Germinal center (tissue), 1 donor: Measurements from ENCODE around the gene DYRK1A.

Experiments
- DNase-seq: peaks from one replicate; pipeline ENCODE4 v3.0.0; 2012; ENCODE audit warnings: mixed read lengths, low spot score

Gene DYRK1A

DNA sequence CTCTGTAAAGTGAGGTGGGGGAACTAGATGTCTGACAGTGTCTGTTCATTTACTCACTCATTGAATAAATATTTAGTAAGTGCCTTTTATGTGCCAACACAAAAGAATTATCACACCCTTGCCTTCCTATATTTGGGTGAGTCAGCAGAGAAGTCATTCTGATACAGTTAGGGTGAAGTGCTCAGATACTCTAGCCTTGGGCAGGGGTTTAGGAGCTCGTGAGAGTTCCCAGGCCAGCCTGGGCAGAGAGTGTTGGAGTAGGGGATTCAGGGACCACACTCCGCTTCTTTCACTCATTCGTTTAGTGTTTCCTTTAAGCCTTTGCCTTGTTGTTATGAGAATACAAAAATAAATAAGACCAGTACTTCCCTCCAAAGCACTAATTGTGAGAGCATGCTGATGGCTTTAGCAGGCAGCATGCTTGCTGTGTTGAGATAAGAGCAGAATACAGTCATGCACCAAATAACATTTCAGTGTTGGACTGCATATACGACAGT lies 83.9 kb downstream of the DYRK1A start:
- DNase-seq: no peak

DNA sequence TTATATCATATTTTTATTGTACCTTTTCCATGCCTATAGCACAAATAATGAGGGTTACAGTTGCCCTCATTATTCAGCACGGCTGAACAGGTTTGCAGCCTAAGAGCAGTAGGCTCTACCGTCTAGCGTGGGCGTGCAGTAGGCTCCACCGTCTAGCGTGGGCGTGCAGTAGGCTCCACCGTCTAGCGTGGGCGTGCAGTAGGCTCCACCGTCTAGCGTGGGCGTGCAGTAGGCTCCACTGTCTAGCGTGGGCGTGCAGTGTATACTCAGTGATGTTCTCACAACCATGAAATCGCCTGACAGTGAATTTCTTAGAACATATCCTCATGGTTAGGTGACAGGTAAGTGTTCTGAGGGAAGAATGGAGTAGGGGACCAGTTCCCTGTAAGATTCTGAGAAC lies 84.9 kb downstream of the DYRK1A start:
- no peak for DNase-seq

- no peak for DNase-seq
These were observed 85.7 kb downstream of the DYRK1A start for GRCh38 chr21:37452227-37452626.

- no peak for DNase-seq
These were observed 86.8 kb downstream of the DYRK1A start for GRCh38 chr21:37453350-37453749.

DNA sequence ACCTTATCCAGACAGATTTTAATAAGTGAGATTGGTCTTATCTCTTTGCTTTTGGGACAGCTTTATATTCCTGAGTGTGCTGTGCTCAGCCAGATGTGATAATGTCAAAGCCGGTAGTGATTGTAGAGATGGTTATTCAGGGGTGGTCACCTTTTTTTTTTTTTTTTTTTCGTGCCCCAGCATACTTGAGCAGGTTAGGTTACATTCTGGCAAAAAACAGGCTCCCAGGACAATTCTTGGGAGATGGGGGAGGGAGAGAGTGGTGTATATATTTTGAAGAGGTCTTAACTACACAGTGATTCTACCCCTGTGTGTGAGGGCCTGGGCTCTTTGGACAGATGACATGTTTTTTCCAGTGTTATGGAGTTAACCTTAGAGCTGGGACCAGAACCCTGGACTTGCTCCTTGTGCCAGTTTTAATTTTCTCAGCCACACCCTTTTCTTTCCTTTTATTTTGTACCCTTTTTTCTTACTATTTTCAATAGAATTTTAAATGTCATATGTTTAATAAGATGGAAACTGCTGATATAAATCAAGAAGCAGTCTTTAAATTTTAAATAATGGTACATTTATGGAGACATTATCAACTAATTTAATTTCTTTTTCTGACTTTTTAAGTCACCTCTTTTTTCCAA lies 88.4 kb downstream of the DYRK1A start:
- no peak for DNase-seq

DNA sequence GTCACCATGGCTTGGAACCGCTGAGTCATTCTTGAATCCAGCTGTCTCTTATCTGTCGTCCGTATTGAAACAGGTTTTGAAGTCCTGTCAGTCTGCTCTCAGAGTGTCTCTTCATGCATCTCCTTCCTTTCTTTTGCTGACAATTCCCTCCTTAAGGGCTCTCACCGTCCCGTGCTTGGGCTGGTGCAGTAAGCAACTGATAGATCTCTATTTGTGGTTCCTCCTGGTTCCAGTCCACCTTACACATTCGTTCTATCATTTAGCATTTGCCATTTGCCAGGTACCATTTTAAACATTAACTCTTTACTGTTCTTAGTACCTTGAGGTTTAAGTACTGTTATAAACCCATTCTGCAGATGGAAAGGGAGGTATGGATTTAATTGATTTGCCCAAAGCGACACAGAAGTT lies 88.9 kb downstream of the DYRK1A start:
- no peak for DNase-seq

DNA sequence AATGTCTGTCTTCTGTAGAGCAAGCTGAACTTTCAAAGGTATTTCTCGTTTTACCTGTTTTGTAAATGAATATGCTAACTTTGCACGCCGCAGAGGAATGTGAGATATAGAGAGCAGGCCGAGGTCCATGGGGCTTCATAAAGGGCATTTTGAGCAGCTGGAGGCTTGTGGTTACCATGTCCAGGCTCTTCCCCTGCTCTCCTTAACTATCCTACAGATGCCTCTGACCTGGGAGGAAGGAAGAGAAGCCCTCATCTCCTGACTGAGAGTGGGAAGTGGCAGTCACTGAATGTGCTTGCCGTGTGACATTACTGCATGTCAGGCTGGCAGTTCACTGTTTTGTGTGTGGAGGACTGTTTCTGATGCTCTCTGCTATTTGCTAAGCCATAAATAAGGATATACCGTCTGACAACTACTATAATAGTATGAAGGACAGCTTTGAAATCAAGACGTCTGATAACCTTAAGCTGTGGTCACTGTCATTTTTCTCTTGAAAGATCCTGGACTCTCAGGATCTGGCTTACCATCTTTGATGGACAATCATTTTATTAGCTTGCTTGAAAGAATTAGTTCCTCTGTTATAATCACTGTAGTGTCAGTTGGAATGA lies 92.2 kb downstream of the DYRK1A start:
- no peak for DNase-seq

GRCh38 chr21:37459575-37459974 lies 93.0 kb downstream of the DYRK1A start:
- DNase-seq: no peak

GRCh38 chr21:37460196-37460595 lies 93.6 kb downstream of the DYRK1A start:
- DNase-seq: no peak

- no peak for DNase-seq
These were observed 94.9 kb downstream of the DYRK1A start for GRCh38 chr21:37461479-37461878.

GRCh38 chr21:37462087-37462861 lies 95.7 kb downstream of the DYRK1A start:
- no peak for DNase-seq

GRCh38 chr21:37463083-37463801 lies 96.7 kb downstream of the DYRK1A start:
- DNase-seq: peak; percentile 36

- no peak for DNase-seq
These were observed 100.5 kb downstream of the DYRK1A start for GRCh38 chr21:37467082-37467481.

- no peak for DNase-seq
These were observed 102.3 kb downstream of the DYRK1A start for GRCh38 chr21:37468909-37469308.

DNA sequence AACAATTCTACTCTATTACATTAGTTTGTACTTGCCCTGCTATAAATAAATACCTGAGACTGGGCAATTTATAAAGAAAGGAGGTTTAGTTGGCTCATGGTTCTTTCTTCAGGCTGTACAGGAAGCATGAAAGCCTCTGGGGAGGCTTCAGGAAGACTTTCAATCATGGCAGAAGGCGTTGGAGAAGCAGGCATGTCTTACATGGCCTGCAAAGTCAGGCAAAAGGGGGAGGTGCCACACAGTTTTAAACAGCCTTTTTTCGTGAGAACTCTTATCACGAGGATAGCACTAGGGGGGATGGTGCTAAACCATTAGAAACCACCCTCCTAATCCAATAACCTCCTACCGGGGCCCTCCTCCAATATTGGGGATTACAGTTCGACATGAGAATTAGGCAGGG lies 102.9 kb downstream of the DYRK1A start:
- no peak for DNase-seq

DNA sequence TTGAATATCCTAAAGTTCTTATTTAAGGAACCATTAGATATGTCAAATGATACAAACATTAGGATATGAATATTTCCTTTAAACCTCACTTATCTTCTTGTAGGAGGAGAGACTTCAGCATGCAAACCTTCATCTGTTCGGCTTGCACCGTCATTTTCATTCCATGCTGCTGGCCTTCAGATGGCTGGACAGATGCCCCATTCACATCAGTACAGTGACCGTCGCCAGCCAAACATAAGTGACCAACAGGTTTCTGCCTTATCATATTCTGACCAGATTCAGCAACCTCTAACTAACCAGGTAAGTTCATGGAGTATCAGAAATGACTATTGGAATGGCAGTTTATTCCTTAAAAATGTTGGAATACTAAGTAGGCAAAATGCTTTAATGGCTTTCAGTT lies 106.0 kb downstream of the DYRK1A start:
- DNase-seq: no peak

- DNase-seq: no peak
These were observed 106.9 kb downstream of the DYRK1A start for GRCh38 chr21:37473491-37473890.

DNA sequence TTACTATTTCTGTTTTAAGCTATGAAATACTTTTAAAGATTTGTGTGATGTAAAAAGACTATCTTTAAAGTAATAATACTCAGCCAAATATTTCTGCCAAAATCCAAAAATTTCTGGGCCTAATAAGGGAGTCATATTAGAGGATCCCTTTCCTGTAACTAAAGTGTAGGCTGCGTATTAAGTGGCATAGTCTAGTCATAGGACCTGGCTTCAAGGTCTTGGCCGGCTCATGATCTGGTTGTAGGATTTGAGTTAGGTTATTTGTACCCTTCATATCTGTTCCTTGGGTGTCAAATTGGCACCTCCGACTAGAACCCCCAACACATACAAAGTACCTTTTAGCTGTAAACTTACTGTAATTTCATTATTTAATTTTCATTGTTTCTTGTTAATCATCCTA lies 107.8 kb downstream of the DYRK1A start:
- no peak for DNase-seq

- DNase-seq: no peak
These were observed 108.8 kb downstream of the DYRK1A start for GRCh38 chr21:37475186-37475868.

DNA sequence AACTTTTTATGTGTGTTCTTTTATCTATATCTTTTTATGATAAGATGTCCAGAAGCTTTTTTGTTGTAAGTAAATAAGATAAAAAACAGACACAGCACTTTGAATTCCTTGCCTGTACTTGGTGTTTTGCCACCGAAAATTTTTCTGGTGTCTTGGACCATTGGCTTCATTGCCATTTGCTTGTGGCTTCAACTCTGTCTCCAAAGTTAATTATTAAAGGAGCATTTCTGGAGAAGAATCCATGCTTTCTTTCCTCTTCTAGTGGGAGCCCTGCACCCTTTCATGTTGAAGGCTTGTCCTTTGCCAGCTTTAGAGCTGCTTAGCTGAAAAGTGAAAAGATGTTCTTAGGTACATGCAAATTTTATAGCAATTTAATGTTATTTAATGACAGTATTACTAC lies 112.2 kb downstream of the DYRK1A start:
- DNase-seq: no peak

DNA sequence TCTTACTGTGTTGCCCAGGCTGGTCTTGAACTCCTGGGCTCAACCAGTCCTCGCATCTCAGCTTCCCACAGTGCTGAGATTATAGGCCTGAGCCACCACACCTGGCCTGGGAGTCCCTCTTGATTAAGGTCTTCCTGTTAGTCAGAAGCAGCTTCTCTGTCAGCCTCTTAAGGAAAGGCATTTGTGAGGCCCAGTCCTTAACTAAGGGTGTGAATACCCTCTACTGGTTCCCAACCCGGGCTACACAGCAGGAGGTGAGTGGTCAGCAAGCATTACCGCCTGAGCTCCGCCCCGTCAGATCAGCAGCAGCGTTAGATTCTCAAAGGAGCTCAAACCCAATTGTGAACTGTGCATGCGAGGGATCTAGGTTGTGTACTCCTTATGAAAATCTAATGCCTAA lies 117.2 kb downstream of the DYRK1A start:
- no peak for DNase-seq
